HuH-7 (cell line): ENCODE results near the gene MMP14.
"Not testable (repeated sequence)": the region's sequence is repeated elsewhere in the genome, so short reads cannot be mapped to it uniquely, and the experiment has no call there.

Experiments used
- DNase-seq: peaks from one replicate; pipeline ENCODE4 v3.0.0; 2011; ENCODE audit warnings: low spot score

The MMP14 gene

GRCh38 chr14:22842211-22843122 lies 6.1 kb downstream of the MMP14 start:
- DNase-seq: no peak

- DNase-seq: no peak
Observed at GRCh38 chr14:22843123-22843925, 6.9 kb downstream of the MMP14 start.

GRCh38 chr14:22844221-22845102 lies 8.1 kb downstream of the MMP14 start:
- DNase-seq: no peak

GRCh38 chr14:22845103-22845394 lies 8.7 kb downstream of the MMP14 start:
- DNase-seq: no peak

GRCh38 chr14:22845821-22846625 lies 9.6 kb downstream of the MMP14 start:
- no peak for DNase-seq

DNA sequence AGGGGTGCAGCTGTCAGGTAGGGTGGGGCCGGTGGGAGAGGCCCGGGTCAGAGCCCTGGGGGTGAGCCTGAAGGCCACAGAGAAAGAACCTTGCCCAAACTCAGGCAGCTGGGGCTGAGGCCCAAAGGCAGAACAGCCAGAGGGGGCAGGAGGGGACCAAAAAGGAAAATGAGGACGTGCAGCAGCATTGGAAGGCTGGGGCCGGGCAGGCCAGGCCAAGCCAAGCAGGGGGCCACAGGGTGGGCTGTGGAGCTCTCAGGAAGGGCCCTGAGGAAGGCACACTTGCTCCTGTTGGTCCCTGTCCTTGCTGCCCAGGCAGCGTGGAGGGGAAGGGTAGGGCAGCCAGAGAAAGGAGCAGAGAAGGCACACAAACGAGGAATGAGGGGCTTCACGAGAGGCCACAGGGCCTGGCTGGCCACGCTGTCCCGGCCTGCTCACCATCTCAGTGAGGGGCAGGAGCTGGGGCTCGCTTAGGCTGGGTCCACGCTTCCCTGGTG lies 10.5 kb downstream of the MMP14 start:
- DNase-seq: no peak

- DNase-seq: no peak
Observed at GRCh38 chr14:22847661-22848341, 11.4 kb downstream of the MMP14 start.

GRCh38 chr14:22848351-22849164 lies 12.2 kb downstream of the MMP14 start:
- DNase-seq: no peak

- no peak for DNase-seq
Observed at GRCh38 chr14:22849212-22849819, 12.9 kb downstream of the MMP14 start.

- DNase-seq: no peak
Observed at GRCh38 chr14:22850944-22851764, 14.8 kb downstream of the MMP14 start.

DNA sequence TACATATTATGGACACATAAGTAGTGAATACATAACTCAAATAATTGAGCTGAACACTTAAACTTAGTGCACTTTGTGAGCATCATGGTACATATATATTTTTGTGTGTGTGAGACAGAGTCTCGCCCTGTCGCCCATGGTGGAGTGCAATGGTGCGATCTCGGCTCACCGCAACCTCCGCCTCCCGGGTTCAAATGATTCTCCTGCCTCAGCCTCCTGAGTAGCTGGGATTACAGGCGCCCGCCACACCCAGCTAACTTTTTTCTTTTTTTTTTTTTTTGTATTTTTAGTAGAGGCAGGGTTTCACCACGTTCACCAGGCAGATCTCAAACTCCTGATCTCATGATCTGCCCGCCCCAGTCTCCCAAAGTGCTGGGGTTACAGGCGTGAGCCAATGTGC lies 15.8 kb downstream of the MMP14 start:
- not testable (repeated sequence) for DNase-seq

- DNase-seq: peak; percentile 90
Observed at GRCh38 chr14:22852599-22852939, 16.2 kb downstream of the MMP14 start.

- peak; percentile 87 for DNase-seq
Observed at GRCh38 chr14:22852940-22853767, 16.8 kb downstream of the MMP14 start.

DNA sequence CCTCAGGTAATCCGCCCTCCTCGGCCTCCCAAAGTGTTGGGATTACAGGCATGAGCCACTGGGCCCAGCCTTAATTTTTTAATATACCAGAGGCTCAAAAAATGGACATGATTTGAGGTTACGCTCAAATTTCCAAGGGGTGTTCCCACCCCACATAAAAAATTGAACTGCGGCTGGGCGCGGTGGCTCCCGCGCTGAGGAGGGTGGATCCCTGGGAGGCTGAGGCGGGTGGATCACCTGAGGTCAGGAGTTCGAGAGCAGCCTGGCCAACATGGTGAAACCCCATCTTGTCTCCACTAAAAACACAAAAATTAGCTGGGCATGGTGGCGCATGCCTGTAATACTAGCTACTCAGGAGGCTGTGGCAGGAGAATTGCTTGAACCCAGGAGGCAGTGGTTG lies 17.9 kb downstream of the MMP14 start:
- not testable (repeated sequence) for DNase-seq

- no peak for DNase-seq
Observed at GRCh38 chr14:22854963-22855724, 18.8 kb downstream of the MMP14 start.

GRCh38 chr14:22856428-22856827 lies 20.0 kb downstream of the MMP14 start:
- DNase-seq: no peak

DNA sequence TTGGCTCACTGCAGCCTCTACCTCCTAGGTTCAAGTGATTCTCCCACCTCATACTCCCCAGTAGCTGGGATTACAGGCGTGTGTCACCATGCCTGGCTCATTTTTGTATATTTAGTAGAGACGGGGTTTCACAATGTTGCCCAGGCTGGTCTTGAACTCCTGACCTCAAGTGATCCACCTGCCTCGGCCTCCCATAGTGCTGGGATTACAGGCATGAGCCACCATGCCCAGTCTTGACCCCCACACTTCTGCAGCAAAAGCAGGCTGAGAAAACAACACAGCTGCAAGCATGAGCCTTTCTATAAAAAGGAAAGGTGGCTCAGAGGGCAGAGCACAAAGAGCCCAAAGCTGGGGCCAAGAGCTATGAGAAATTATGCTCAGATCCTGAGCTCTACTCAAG lies 24.0 kb downstream of the MMP14 start:
- not testable (repeated sequence) for DNase-seq
